GM12891 (cell line): ENCODE measurements around the gene EYS.

Source experiments
- POLR2A ChIP-seq: IDR thresholded peaks from 2 replicates; pipeline ENCODE4 v1.6.1; 2011; ENCODE audit warnings: low read depth, low read length, control low read depth
- POLR2AphosphoS5 ChIP-seq: IDR thresholded peaks from 2 replicates; pipeline ENCODE4 v1.6.1; 2011; ENCODE audit warnings: low read depth, low read length, control low read depth
- POU2F2 ChIP-seq: IDR thresholded peaks from 2 replicates; pipeline ENCODE4 v1.6.1; 2011; ENCODE audit warnings: low read depth, mild to moderate bottlenecking, control low read depth, low read length, moderate library complexity
- SPI1 ChIP-seq: IDR thresholded peaks from 2 replicates; pipeline ENCODE4 v1.6.1; 2011; ENCODE audit warnings: low read depth, low read length, control low read depth
- TAF1 ChIP-seq: IDR thresholded peaks from 2 replicates; pipeline ENCODE4 v1.6.1; 2011; ENCODE audit warnings: low read depth, low read length, control low read depth

DNA sequence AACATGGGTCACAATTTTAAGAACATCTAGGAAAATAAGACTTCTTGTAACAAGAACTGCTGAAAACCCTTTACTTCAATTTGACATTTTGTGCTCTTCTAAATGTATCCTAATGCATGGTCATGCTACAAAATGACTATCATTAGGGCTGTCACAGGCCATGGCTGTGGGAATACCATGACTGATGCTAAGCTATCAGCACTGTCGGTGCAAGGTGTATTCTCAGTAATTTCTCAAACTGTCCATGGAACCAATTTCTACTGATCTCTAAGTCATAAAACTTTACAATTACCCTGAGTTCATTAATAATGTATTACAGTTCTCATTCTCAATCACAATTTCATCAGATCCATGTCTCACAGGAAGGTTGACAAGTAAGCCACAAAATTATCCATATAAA lies 625.3 kb downstream of the EYS start:
- no peak for TF ChIP-seq POLR2AphosphoS5
- TF ChIP-seq TAF1: no peak
- no peak for TF ChIP-seq POLR2A
- TF ChIP-seq POU2F2: no peak
- TF ChIP-seq SPI1: no peak
